GM18858 (cell line): Measurements from ENCODE around the gene TUBA1B.

Source experiments
- ATAC-seq: cut with Tn5 transposase; IDR thresholded peaks from one replicate; pipeline ENCODE4 v1.9.1; 2021; ENCODE audit not compliant: unreplicated experiment

TUBA1B gene

DNA sequence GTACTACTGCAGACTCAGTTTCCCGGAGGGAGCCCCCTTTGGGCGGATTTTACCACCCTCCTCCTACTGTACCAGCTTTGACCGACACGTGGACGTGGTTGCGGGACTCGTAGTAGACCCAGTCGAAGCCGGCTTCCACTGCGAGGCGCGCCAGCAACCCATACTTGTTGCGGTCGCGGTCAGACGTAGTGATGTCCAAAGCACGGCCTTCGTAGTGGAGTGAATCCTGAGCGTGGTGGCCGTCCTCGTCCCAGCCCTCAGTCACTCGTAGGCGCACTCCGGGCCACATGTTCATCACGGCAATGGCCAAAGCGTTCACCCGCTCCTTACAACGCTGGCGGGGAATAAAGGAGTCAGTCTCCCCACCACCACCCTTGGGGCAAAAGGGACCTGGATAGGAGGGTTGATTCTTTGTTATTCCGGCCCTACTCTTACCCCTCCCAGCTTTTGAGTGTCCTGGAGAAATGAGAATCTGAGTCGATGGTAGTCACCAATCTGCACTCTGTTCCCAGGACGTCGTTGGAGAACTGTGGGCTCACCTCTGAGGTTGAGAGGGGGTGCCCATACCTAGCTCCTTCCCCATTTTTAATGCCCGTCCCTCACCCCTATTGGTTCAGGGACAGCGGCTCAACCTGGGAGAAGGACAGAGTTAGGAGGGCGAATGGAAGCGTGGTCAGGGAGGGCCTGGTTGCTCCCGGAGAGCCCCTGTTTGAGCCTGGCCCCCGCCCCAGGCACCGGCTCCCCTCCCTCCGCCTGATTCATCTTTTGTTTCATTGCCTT lies 39.9 kb downstream of the TUBA1B start:
- ATAC-seq, result no peak

DNA sequence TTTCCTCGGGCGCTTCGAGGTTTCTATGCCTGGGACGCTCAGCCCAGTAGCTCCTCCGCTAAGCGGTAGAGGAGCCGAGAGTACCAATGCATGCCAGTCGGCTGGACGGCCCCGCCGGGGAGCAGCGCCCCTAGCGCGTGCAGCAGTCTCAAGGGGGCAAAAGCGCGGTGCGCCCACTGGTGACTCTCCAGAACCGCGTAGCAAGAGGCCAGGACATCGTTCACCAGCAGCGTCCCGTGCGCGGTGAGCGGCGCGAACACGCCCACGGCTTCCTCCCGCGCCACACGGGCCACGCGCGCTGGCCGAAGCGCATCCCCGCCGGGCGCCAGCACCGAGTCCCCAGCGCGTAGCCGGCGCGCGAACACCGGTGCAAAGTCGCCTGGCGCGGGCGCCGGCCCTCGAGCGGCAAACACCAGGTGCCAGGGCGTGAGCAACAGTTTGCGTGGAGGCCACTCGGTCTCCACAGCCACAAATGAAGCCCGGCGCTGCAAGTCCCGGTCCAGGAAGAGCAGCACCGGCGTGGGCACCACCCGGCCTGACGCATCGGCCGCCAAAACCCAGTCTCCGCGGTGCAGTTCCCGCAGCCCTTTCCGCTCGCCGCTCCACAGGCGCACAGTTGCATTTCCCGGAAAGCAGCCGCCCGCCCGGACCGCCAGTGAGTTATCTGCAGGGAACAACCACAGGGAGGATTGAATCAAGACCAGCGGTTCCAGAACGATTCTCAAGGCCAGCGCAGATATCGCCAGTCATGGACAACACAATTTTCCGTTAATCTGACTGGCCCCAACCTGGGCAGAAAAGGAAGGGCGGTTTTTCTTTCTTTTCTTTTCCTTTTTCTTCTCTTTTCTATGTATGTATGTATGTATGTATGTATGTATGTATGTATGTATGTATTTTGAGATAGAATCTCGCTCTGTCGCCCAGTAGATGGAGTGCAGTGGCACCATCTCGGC lies 41.1 kb downstream of the TUBA1B start:
- ATAC-seq, result no peak

DNA sequence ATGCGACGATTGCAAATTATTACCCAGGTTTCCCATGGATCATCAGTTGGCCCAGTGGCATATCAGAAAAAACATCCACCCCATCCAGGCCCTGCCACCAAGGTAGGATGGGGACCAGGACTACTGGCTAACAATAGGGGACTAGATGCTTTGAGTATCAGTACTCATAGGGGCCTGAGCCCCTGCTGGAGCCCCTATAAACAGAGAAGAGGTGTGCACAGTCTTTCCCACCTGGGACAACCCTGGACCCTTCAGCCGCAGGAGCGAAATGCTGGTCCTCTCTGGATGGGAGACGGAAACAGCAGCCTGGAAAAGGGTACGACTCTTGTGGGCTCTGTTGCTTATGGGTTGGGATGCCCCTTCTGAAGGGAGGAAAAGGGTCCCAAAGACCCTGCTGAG lies 42.3 kb downstream of the TUBA1B start:
- no peak for ATAC-seq

DNA sequence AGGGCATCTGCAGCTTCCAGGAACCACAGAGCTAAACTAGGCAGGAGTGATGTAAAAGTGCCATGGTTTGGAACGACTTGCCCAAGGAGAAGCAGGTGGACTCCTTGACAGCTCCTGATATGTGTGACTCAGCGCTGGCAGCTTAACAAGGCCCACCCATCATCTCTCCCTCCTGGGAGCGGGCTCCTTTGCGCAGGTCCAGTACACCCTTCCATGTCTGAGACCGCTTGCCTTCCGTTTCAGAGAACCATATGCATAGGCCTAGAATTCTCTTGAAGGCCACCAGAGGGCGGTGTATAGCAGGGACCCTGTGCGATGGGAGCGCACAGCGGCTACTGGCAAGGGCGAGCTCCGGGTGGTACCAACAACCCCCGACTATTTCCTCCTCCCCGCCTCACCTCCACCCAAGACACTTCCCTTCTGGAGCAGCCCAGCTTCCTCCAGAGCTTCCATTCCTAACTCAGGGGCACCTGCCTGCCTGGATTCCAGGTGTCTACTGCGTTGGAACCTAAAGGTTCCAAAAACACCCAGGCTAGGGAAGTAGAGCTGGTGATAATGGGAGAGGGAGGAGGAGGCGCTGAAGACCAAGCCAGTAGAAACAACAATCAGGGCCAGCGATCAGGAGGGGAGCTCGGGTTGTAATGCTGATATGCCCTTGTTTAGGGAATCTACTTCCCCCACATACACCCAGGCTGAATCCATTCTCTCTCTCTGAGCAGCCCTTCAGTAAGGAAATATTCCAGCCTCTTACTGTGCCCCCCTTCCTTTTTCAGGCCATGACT lies 42.9 kb downstream of the TUBA1B start:
- peak; percentile 70 for ATAC-seq

DNA sequence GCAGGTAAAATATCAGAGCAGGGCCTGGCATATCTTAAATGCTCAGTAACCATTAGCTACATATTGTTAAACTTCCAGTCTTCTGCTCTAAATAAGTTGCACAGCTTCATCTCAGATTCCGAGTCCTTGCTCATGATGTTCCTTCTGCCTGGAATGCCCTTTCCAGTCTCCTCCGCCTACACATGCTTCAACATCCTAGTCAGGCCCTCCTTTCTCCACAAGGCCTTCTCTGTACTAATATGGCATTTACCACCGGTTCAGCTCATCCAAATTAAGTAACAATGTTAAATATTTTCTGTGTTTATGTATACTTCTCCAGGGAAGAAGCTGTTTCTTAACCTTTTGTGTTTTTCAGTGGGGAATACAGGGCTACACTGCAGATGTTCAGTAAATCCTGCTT lies 45.1 kb downstream of the TUBA1B start:
- ATAC-seq, result no peak

DNA sequence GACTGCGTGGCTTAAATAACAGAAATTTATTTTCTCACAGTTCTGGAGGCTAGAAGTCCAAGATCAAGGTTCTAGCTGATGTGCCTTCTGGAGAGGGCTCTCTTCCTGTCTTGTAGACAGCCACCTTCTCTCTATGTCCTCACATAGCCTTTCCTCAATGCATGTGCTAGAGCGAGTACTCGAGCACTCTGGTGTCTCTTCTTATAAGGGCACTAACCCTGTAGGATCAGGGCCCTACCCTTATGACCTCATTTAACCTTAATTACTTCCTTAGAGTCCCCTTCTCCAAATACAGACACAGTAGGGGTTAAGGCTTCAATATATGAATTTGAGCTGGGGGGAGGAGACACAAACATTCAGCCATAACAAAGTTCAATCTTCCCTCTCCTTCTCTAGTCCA lies 46.8 kb downstream of the TUBA1B start:
- no peak for ATAC-seq

DNA sequence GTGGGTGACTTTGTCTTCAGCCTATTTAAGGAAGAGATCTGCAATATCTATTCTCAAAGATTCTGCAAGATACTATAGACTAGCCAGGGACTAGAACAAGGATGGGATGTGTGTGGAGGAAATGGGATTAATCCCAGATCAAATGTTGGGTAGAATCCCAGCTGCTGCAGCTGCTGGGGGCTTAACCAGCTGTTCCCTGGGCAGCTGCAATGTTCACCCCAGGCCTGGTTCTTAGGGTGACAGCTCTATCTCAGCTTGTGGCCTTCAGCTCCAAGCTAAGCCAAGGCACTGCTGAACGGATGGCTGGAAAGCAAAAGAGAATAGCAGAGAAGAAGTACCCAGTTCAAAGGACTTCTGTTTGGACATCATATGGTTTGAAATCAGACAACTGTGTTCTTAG lies 51.4 kb downstream of the TUBA1B start:
- no peak for ATAC-seq
